Erythroblast (primary cell): ENCODE results near the gene MARCHF9.

Experiments used
- GATA1 ChIP-seq: IDR thresholded peaks from 2 replicates; pipeline ENCODE4 v1.6.1; 2011; ENCODE audit warnings: low read depth, mild to moderate bottlenecking, control low read depth, low read length, moderate library complexity
- POLR2A ChIP-seq: IDR thresholded peaks from 2 replicates; pipeline ENCODE4 v1.6.1; 2011; ENCODE audit warnings: mild to moderate bottlenecking, low read length

DNA sequence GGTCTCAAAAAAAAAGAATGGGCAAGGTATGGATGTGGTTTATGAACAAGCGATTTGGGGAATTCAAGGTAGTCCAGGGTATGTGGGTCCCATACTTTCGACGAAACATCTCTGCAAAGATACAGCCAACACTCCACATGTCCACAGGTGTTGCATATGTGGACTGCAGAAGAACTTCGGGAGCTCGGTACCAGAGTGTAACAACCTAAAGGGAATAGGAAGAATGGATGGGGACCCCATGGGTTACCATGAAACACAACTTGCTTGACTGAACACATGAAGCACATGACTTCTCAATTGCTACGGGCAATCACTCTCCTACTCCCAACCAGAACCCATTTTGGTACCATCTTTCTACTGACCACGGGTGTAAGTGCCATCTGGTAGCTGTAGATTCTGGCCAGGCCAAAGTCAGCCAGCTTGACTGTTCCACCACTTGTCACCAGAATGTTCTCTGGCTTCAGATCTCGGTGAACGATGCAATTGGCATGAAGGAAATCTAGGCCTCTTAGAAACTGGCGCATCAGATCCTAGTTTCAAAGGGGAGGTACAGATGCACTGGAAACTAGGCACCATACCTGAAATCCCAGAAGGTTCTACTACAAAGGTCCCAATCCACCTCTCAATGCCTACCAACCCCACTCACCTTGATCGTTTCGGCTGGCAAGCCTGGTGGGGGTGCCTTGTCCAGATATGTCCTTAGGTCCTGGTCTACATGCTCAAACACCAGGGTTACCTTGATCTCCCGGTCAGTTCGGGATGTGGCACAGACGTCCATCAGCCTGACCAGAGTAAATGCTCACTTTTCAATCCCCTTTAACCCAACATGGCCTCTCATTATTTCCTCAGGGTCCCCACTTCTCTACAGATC, 4.1 kb upstream of the MARCHF9 start:
- TF ChIP-seq POLR2A (no peak), GATA1 (no peak)
